IMR-90 (cell line): ENCODE measurements around the gene BMX. TPM values are rescaled to one million over a fixed set of nuclear protein-coding genes. Genes with fewer than 3 reads are reported as not detected.

Source experiments
- ATAC-seq: fragments of 200-7000 bp; cut with Tn5 transposase; 2 replicates; pipeline ENCODE4 v1.9.1; 2020; ENCODE audit warnings: low read depth, mild to moderate bottlenecking, moderate library complexity
- BruUV-seq: library from RNA; stranded (reverse); fragments of 400-500 nt; replicated peaks from 2 replicates; lab custom pipeline; 2021; lab: Mats Ljungman, UMichigan
- CTCF ChIA-PET: fragments of 300-600 bp; formaldehyde crosslinking; extraction: SDS; loops from one replicate; lab custom pipeline; 2021; ENCODE audit warnings: antibody characterized with exemption; lab: Yijun Ruan, JAX
- POLR2A ChIA-PET: fragments of 300-600 bp; sonication (Branson Sonifier 250); formaldehyde crosslinking; loops from one replicate; lab custom pipeline; 2022; ENCODE audit warnings: antibody characterized with exemption; ENCODE audit not compliant: unreplicated experiment; lab: Charles Lee
- DNase-seq: peaks from one replicate; pipeline ENCODE4 v3.0.0; 2013
- H2AFZ ChIP-seq: replicated peaks from 2 replicates; pipeline ENCODE3; 2013; ENCODE audit warnings: low read length, mild to moderate bottlenecking; ENCODE audit not compliant: poor library complexity
- H2AK5ac ChIP-seq: 2 replicates; pipeline ENCODE4 v1.6.1; 2013; ENCODE audit warnings: low read depth, low read length, inconsistent platforms
- H2AK9ac ChIP-seq: replicated peaks from 2 replicates; pipeline ENCODE3; 2013; ENCODE audit warnings: mild to moderate bottlenecking, low read depth, low read length, moderate library complexity; ENCODE audit not compliant: poor library complexity
- H2BK120ac ChIP-seq: 2 replicates; pipeline ENCODE4 v1.6.1; 2013; ENCODE audit warnings: low read depth, low read length, inconsistent platforms
- H2BK15ac ChIP-seq: 3 replicates; pipeline ENCODE4 v1.6.1; 2013; ENCODE audit warnings: low read depth, low read length, inconsistent platforms
- H2BK20ac ChIP-seq: 2 replicates; pipeline ENCODE4 v1.6.1; 2013; ENCODE audit warnings: low read depth, mild to moderate bottlenecking, inconsistent platforms, low read length, moderate library complexity
- H2BK5ac ChIP-seq: 2 replicates; pipeline ENCODE4 v1.6.1; 2013; ENCODE audit warnings: mild to moderate bottlenecking, low read depth, low read length, inconsistent platforms; ENCODE audit not compliant: poor library complexity, severe bottlenecking
- H3K14ac ChIP-seq: replicated peaks from 2 replicates; pipeline ENCODE4 v1.6.1; 2013; ENCODE audit warnings: low read depth, low read length, inconsistent platforms
- H3K18ac ChIP-seq: 2 replicates; pipeline ENCODE4 v1.6.1; 2013; ENCODE audit warnings: low read depth, low read length, control low read depth
- H3K23ac ChIP-seq: 2 replicates; pipeline ENCODE4 v1.6.1; 2013; ENCODE audit warnings: low read depth, low read length, inconsistent platforms
- H3K27ac ChIP-seq: 2 replicates; pipeline ENCODE4 v1.5.1; 2013; ENCODE audit warnings: mild to moderate bottlenecking, control low read depth, low read length; ENCODE audit not compliant: insufficient read depth
- H3K27me3 ChIP-seq: 2 replicates; pipeline ENCODE4 v1.6.1; 2013; ENCODE audit warnings: low read length; ENCODE audit not compliant: control insufficient read depth, insufficient read depth
- H3K36me3 ChIP-seq: 2 replicates; pipeline ENCODE4 v1.6.1; 2013; ENCODE audit warnings: low read length, mixed read lengths; ENCODE audit not compliant: control insufficient read depth, insufficient read depth
- H3K4ac ChIP-seq: 2 replicates; pipeline ENCODE4 v1.6.1; 2013; ENCODE audit warnings: low read depth, low read length, inconsistent platforms
- H3K4me1 ChIP-seq: 2 replicates; pipeline ENCODE4 v1.6.1; 2013; ENCODE audit warnings: low read length, mixed read lengths; ENCODE audit not compliant: control insufficient read depth, insufficient read depth
- H3K4me2 ChIP-seq: 2 replicates; pipeline ENCODE4 v1.6.1; 2013; ENCODE audit warnings: low read depth, mild to moderate bottlenecking, control low read depth, low read length, moderate library complexity
- H3K4me3 ChIP-seq: 2 replicates; pipeline ENCODE4 v1.5.1; 2013; ENCODE audit warnings: low read depth, mild to moderate bottlenecking, control low read depth, low read length, moderate library complexity; ENCODE audit not compliant: insufficient read depth
- H3K56ac ChIP-seq: 2 replicates; pipeline ENCODE4 v1.6.1; 2013; ENCODE audit warnings: low read length, inconsistent platforms; ENCODE audit not compliant: insufficient read depth; ENCODE audit errors: extremely low read depth
- H3K79me1 ChIP-seq, 2 experiments: 2 replicates each; pipeline ENCODE4 v1.6.1; 2013; ENCODE audit warnings: low read length in 2 of 2, inconsistent platforms in 1 of 2, low read depth in 1 of 2
- H3K9ac ChIP-seq: 2 replicates; pipeline ENCODE4 v1.6.1; 2013; ENCODE audit warnings: low read depth, low read length, control low read depth
- H3K9me1 ChIP-seq: 2 replicates; pipeline ENCODE4 v1.6.1; 2013; ENCODE audit warnings: low read length, inconsistent platforms; ENCODE audit not compliant: insufficient read depth
- H3K9me3 ChIP-seq: 2 replicates; pipeline ENCODE4 v1.6.1; 2013; ENCODE audit warnings: low read length; ENCODE audit not compliant: control insufficient read depth, insufficient read depth
- H4K20me1 ChIP-seq: 2 replicates; pipeline ENCODE4 v1.6.1; 2013; ENCODE audit warnings: low read length, inconsistent platforms; ENCODE audit not compliant: insufficient read depth
- H4K5ac ChIP-seq: 2 replicates; pipeline ENCODE4 v1.6.1; 2013; ENCODE audit warnings: mild to moderate bottlenecking, low read depth, low read length, control low read depth
- H4K8ac ChIP-seq, 2 experiments: 2 replicates each; pipeline ENCODE4 v1.6.1; 2013; ENCODE audit warnings: low read depth in 2 of 2, low read length in 2 of 2, control low read depth in 1 of 2, inconsistent platforms in 1 of 2
- H4K91ac ChIP-seq: 2 replicates; pipeline ENCODE4 v1.6.1; 2013; ENCODE audit warnings: low read depth, low read length, inconsistent platforms; ENCODE audit not compliant: insufficient read depth
- BHLHE40 ChIP-seq: fragments of 150-350 bp; IDR thresholded peaks from 2 replicates; pipeline ENCODE4 v1.6.1; 2016; ENCODE audit warnings: mild to moderate bottlenecking, low read depth, low read length
- CEBPB ChIP-seq: IDR thresholded peaks from 2 replicates; pipeline ENCODE4 v1.6.1; 2012; ENCODE audit warnings: low read depth, low read length, improper control_type of control experiment
- CHD1 ChIP-seq: IDR thresholded peaks from 2 replicates; pipeline ENCODE4 v1.6.1; 2012; ENCODE audit warnings: low read depth, low read length, improper control_type of control experiment
- CTCF ChIP-seq: conservative IDR thresholded peaks from 2 replicates; pipeline ENCODE4 v1.5.1; 2012; ENCODE audit warnings: mild to moderate bottlenecking, low read depth, low read length, improper control_type of control experiment
- ELK1 ChIP-seq: fragments of 150-350 bp; IDR thresholded peaks from 2 replicates; pipeline ENCODE4 v1.6.1; 2016; ENCODE audit warnings: low read depth, mild to moderate bottlenecking, low read length, moderate library complexity, borderline replicate concordance
- FOS ChIP-seq: fragments of 150-350 bp; IDR thresholded peaks from 2 replicates; pipeline ENCODE4 v1.6.1; 2016; ENCODE audit warnings: low read depth, low read length
- MAFK ChIP-seq: IDR thresholded peaks from 2 replicates; pipeline ENCODE4 v1.6.1; 2012; ENCODE audit warnings: low read depth, low read length, improper control_type of control experiment
- MAZ ChIP-seq: IDR thresholded peaks from 2 replicates; pipeline ENCODE4 v1.6.1; 2012; ENCODE audit warnings: low read depth, mild to moderate bottlenecking, low read length, improper control_type of control experiment, moderate library complexity, borderline replicate concordance
- MXI1 ChIP-seq: IDR thresholded peaks from 2 replicates; pipeline ENCODE4 v1.6.1; 2012; ENCODE audit warnings: low read depth, mild to moderate bottlenecking, low read length, moderate library complexity, borderline replicate concordance
- NFE2L2 ChIP-seq: fragments of 150-350 bp; IDR thresholded peaks from 2 replicates; pipeline ENCODE4 v1.6.1; 2016; ENCODE audit warnings: low read depth, mild to moderate bottlenecking, low read length
- POLR2A ChIP-seq: IDR thresholded peaks from 2 replicates; pipeline ENCODE4 v1.6.1; 2012; ENCODE audit warnings: mild to moderate bottlenecking, low read depth, low read length
- RAD21 ChIP-seq: IDR thresholded peaks from 2 replicates; pipeline ENCODE4 v1.6.1; 2012; ENCODE audit warnings: low read length, improper control_type of control experiment
- RCOR1 ChIP-seq: IDR thresholded peaks from 2 replicates; pipeline ENCODE4 v1.6.1; 2012; ENCODE audit warnings: mild to moderate bottlenecking, low read length, improper control_type of control experiment; ENCODE audit not compliant: insufficient replicate concordance
- RFX5 ChIP-seq: IDR thresholded peaks from 2 replicates; pipeline ENCODE4 v1.8.0; 2012; ENCODE audit warnings: low read depth, mild to moderate bottlenecking, low read length, moderate library complexity
- SMC3 ChIP-seq: fragments of 150-350 bp; IDR thresholded peaks from 2 replicates; pipeline ENCODE4 v1.6.1; 2016; ENCODE audit warnings: low read depth, mild to moderate bottlenecking, antibody characterized with exemption, low read length, moderate library complexity
- USF2 ChIP-seq: fragments of 150-350 bp; IDR thresholded peaks from 2 replicates; pipeline ENCODE4 v1.6.1; 2017; ENCODE audit warnings: mild to moderate bottlenecking, antibody characterized with exemption, low read length, low read depth
- WGBS, 2 experiments: methylation state at CpG; one replicate each; pipeline versions ENCODE4 v1.1.5 to v1.1.7; 2013; ENCODE audit warnings: missing lambda C conversion rate in 2 of 2; ENCODE audit not compliant: insufficient read length in 1 of 2; ENCODE audit errors: extremely low coverage in 2 of 2; 5-methylcytosine and 5-hydroxymethylcytosine counted together
- dilution Hi-C: fragments of 300-500 bp; cut with HindIII; formaldehyde crosslinking; loops from one replicate; pipeline ENCODE4 v1.14.3; 2018; ENCODE audit warnings: low sequenced_read_pairs; ENCODE audit not compliant: unreplicated experiment
- in situ Hi-C: fragments of 300-500 bp; cut with MboI; formaldehyde crosslinking; loops from 3 replicates; pipeline ENCODE4 v1.14.3; 2019; ENCODE audit warnings: low sequenced_read_pairs, inconsistent platforms, mixed read lengths
- intact Hi-C: fragments of 100-400 bp; cut with micrococcal nuclease; formaldehyde crosslinking; loops from 2 replicates; pipeline ENCODE4 v1.10.0; 2022
- polyA plus RNA-seq, 3 experiments: library from polyadenylated mRNA; depleted of rRNA; stranded (reverse); fragments of >200 nt; gene quantifications; 2 replicates each; pipeline ENCODE4 v1.2.3, GENCODE V29; 2012; ENCODE audit warnings: low replicate concordance in 1 of 3
- total RNA-seq: library from RNA; depleted of rRNA; stranded (reverse); fragments of >200 nt; gene quantifications from 2 replicates; pipeline ENCODE4 v1.2.3, GENCODE V29; 2012

Gene BMX
- total and polyA plus RNA-seq, 2 of the 4 experiments (the other 2 are of a cell fraction) = not detected

- no peak overlapping the region for H3K9ac ChIP-seq
- no peak overlapping the region for H3K4me3 ChIP-seq
- H4K8ac ChIP-seq = no peak overlapping the region
- no peaks in the 10 kb centered on the region for H3K4me1 ChIP-seq
- no peaks in the 10 kb centered on the region for H3K79me1 ChIP-seq
- H2BK120ac ChIP-seq = no peak overlapping the region
- H4K5ac ChIP-seq = no peak overlapping the region
- no peak overlapping the region for H3K23ac ChIP-seq
- dilution Hi-C loops (no loop called here), intact Hi-C loops (no loop called here), in situ Hi-C loops (no loop called here)
- H4K20me1 ChIP-seq = no peaks in the 10 kb centered on the region
- ATAC-seq (no peak), DNase-seq (no peak)
- H3K27me3 ChIP-seq = peaks cover 4% of the 10 kb centered on the region
- H2BK20ac ChIP-seq = no peak overlapping the region
- no peak overlapping the region for H3K18ac ChIP-seq
- ChIA-PET CTCF (no interaction called here), POLR2A (no interaction called here)
- H3K56ac ChIP-seq = no peak overlapping the region
- BruUV-seq = no TSS peak
- no peak overlapping the region for H4K91ac ChIP-seq
- TF ChIP-seq CTCF (no peak), FOS (no peak), CHD1 (no peak), RAD21 (no peak), CEBPB (no peak), POLR2A (no peak), USF2 (no peak), MAFK (no peak), RFX5 (no peak), MXI1 (no peak), SMC3 (no peak), NFE2L2 (no peak), BHLHE40 (no peak), RCOR1 (no peak), ELK1 (no peak), MAZ (no peak)
- H3K4me2 ChIP-seq = no peak overlapping the region
- no CpG with 5 or more reads among the region's 3 CpGs for WGBS, 2 experiments
- H2AFZ ChIP-seq = no peak overlapping the region
- H2BK5ac ChIP-seq = no peak overlapping the region
- H3K9me1 ChIP-seq = no peaks in the 10 kb centered on the region
- H3K14ac ChIP-seq = no peak overlapping the region
- no peak overlapping the region for H2AK9ac ChIP-seq
- no peak overlapping the region for H2BK15ac ChIP-seq
- no peaks in the 10 kb centered on the region for H3K36me3 ChIP-seq
- H2AK5ac ChIP-seq = no peak overlapping the region
- no peak overlapping the region for H3K27ac ChIP-seq
- H3K4ac ChIP-seq = no peak overlapping the region
- no peaks in the 10 kb centered on the region for H3K9me3 ChIP-seq
These were observed 58.6 kb downstream of the BMX start for GRCh38 chrX:15559227-15559626.
